MM.1S (cell line): Measurements from ENCODE around the gene CAPN10.

ENCODE experiments used
- DNase-seq: peaks from one replicate; pipeline ENCODE4 v3.0.0-alpha.2; 2015
- H2AFZ ChIP-seq: fragments of 300-600 bp; sonication (generic); 2 replicates; pipeline ENCODE4 v1.6.0; 2016; ENCODE audit warnings: antibody characterized with exemption, low read length
- H3F3A ChIP-seq: fragments of 300-600 bp; sonication (generic); 2 replicates; pipeline ENCODE4 v1.6.1; 2016; ENCODE audit warnings: mild to moderate bottlenecking, antibody characterized with exemption, low read length, moderate library complexity, mixed read lengths; ENCODE audit not compliant: insufficient read depth
- H3K27ac ChIP-seq: fragments of 300-600 bp; sonication (generic); 2 replicates; pipeline ENCODE4 v1.5.1; 2016; ENCODE audit warnings: mild to moderate bottlenecking, low read length
- H3K27me3 ChIP-seq: fragments of 300-600 bp; sonication (generic); replicated peaks from 2 replicates; pipeline ENCODE4 v1.6.0; 2016; ENCODE audit warnings: low read length; ENCODE audit not compliant: insufficient read depth
- H3K36me3 ChIP-seq: fragments of 300-600 bp; sonication (generic); replicated peaks from 2 replicates; pipeline ENCODE4 v1.6.1; 2016; ENCODE audit warnings: mild to moderate bottlenecking, low read length, mixed read lengths; ENCODE audit not compliant: insufficient read depth
- H3K4me1 ChIP-seq: fragments of 300-600 bp; sonication (generic); 2 replicates; pipeline ENCODE4 v1.6.1; 2016; ENCODE audit warnings: low read length, mixed read lengths
- H3K4me2 ChIP-seq: fragments of 300-600 bp; sonication (generic); 2 replicates; pipeline ENCODE4 v1.6.0; 2016; ENCODE audit warnings: low read depth, low read length
- H3K4me3 ChIP-seq: fragments of 300-600 bp; sonication (generic); 2 replicates; pipeline ENCODE4 v1.5.1; 2016; ENCODE audit warnings: low read length, mixed read lengths
- H3K79me2 ChIP-seq: fragments of 300-600 bp; sonication (generic); 2 replicates; pipeline ENCODE4 v1.6.1; 2016; ENCODE audit warnings: mixed run types, low read length, mixed read lengths
- H3K9ac ChIP-seq: fragments of 300-600 bp; sonication (generic); 2 replicates; pipeline ENCODE4 v1.6.1; 2016; ENCODE audit warnings: low read length, mixed read lengths
- H3K9me2 ChIP-seq: fragments of 300-600 bp; sonication (generic); replicated peaks from 2 replicates; pipeline ENCODE4 v1.6.1; 2016; ENCODE audit warnings: mild to moderate bottlenecking, low read length, mixed read lengths; ENCODE audit not compliant: insufficient read depth
- H3K9me3 ChIP-seq: fragments of 300-600 bp; sonication (generic); replicated peaks from 2 replicates; pipeline ENCODE4 v1.6.1; 2016; ENCODE audit warnings: mild to moderate bottlenecking, low read length, mixed read lengths; ENCODE audit not compliant: insufficient read depth
- H4K20me1 ChIP-seq: fragments of 300-600 bp; sonication (generic); 2 replicates; pipeline ENCODE4 v1.6.1; 2016; ENCODE audit warnings: mild to moderate bottlenecking, low read length, moderate library complexity, mixed read lengths; ENCODE audit not compliant: insufficient read depth
- EZH2 ChIP-seq: fragments of 300-600 bp; sonication (generic); optimal IDR thresholded peaks from 2 replicates; pipeline ENCODE3; 2017; ENCODE audit warnings: low read depth, mild to moderate bottlenecking, antibody characterized with exemption, low read length, mixed read lengths
- EZH2phosphoT487 ChIP-seq: fragments of 300-600 bp; sonication (generic); IDR thresholded peaks from 2 replicates; pipeline ENCODE4 v1.6.1; 2018; ENCODE audit warnings: antibody characterized with exemption, low read length
- TF ChIP-seq, protein P1 (sequence below): fragments of 300-600 bp; sonication (generic); IDR thresholded peaks from 2 replicates; pipeline ENCODE4 v1.5.1; 2016; ENCODE audit warnings: antibody characterized with exemption, low read length, mixed read lengths

Gene CAPN10

DNA sequence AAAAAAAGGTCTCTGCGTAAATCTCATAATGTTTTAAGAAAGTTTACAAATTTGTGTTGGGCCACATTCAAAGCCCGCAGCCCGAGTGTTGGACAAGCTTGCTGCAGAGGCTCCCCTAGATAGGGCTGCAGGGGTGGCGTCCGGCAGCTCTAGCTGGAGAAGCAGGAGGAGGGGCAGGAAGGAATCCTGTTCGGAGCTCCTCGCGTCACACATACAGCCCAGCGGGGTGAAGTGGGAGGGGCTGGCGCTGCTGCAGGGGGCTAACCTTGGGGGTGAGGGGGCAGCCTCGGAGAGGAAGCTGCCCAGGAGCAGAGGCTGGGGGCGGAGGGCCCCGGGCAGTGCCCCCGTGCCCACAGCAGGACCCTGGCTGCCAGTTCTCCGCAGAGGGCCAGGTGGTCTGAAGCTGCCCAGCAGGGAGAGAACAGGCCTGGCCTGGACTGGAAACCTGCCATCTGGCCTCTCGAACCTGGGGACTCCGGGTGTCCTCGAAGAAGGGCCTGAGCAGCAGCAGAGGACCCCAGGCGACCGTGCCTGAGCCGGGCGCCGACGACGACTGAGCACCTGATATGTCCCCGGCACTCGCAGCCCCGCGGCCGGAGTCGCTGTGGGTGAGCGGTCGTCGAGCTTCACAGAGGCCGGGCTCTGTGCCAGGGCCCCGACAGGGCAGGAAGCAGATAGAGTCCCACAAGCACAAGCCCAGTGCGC, 36.1 kb downstream of the CAPN10 start:
- Histone ChIP-seq H3K4me2 (no peak overlapping the region), H4K20me1 (no peaks in the 10 kb centered on the region), H3K4me3 (no peak overlapping the region), H3K9me2 (no peaks in the 10 kb centered on the region), H2AFZ (no peak overlapping the region), H3K9ac (no peak overlapping the region), H3K36me3 (no peaks in the 10 kb centered on the region), H3K9me3 (no peaks in the 10 kb centered on the region), H3K27me3 (no peaks in the 10 kb centered on the region; the same call in 1 of the 2 replicates), H3K27ac (no peak overlapping the region), H3K4me1 (0 out of 2 replicates have a peak, but pooled peaks cover 4% of the 10 kb centered on the region), H3F3A (no peaks in the 10 kb centered on the region), H3K79me2 (no peaks in the 10 kb centered on the region)
- TF ChIP-seq, protein P1, sequence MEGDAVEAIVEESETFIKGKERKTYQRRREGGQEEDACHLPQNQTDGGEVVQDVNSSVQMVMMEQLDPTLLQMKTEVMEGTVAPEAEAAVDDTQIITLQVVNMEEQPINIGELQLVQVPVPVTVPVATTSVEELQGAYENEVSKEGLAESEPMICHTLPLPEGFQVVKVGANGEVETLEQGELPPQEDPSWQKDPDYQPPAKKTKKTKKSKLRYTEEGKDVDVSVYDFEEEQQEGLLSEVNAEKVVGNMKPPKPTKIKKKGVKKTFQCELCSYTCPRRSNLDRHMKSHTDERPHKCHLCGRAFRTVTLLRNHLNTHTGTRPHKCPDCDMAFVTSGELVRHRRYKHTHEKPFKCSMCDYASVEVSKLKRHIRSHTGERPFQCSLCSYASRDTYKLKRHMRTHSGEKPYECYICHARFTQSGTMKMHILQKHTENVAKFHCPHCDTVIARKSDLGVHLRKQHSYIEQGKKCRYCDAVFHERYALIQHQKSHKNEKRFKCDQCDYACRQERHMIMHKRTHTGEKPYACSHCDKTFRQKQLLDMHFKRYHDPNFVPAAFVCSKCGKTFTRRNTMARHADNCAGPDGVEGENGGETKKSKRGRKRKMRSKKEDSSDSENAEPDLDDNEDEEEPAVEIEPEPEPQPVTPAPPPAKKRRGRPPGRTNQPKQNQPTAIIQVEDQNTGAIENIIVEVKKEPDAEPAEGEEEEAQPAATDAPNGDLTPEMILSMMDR, result no peak
- TF ChIP-seq EZH2phosphoT487 (no peak), EZH2 (no peak)
- no peak for DNase-seq

DNA sequence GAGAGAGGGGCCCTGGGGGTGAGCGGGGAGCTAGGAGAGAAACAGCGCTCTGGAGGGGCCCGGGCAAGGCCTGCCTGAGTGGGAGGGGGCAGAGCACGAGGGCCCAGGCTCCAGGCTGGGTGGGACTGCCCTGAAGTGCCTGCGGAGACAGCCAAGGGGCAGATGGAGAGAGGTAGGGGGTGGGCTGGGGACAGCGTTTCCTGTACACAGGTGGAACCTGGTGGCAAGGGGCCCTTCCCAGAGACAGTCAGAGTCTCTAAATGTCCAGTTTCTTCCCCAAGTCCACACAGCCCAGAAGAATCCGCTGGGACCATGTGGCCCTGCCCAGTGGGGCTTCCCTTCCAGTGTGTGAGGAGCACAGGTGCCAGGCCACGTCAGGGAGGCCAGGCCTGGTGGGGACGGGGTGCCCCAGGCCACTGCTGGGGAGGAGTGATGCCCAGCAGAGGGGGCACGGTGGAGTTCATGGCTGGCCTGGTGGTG, 37.0 kb downstream of the CAPN10 start:
- no peaks in the 10 kb centered on the region for H3F3A ChIP-seq
- no peak for DNase-seq
- TF ChIP-seq EZH2 (no peak), EZH2phosphoT487 (no peak)
- TF ChIP-seq, protein P1, result no peak
- peaks cover 4% of the 10 kb centered on the region; the same call in 1 of the 2 replicates for H3K27me3 ChIP-seq
- H3K27ac ChIP-seq, result no peak overlapping the region
- no peak overlapping the region for H3K4me3 ChIP-seq
- H3K9me3 ChIP-seq, result no peaks in the 10 kb centered on the region
- no peaks in the 10 kb centered on the region for H4K20me1 ChIP-seq
- H3K9ac ChIP-seq, result no peak overlapping the region
- no peaks in the 10 kb centered on the region for H3K36me3 ChIP-seq
- H3K9me2 ChIP-seq, result no peaks in the 10 kb centered on the region
- no peak overlapping the region for H2AFZ ChIP-seq
- 0 out of 2 replicates have a peak, but pooled peaks cover 4% of the 10 kb centered on the region for H3K4me1 ChIP-seq
- no peaks in the 10 kb centered on the region for H3K79me2 ChIP-seq
- H3K4me2 ChIP-seq, result no peak overlapping the region

DNA sequence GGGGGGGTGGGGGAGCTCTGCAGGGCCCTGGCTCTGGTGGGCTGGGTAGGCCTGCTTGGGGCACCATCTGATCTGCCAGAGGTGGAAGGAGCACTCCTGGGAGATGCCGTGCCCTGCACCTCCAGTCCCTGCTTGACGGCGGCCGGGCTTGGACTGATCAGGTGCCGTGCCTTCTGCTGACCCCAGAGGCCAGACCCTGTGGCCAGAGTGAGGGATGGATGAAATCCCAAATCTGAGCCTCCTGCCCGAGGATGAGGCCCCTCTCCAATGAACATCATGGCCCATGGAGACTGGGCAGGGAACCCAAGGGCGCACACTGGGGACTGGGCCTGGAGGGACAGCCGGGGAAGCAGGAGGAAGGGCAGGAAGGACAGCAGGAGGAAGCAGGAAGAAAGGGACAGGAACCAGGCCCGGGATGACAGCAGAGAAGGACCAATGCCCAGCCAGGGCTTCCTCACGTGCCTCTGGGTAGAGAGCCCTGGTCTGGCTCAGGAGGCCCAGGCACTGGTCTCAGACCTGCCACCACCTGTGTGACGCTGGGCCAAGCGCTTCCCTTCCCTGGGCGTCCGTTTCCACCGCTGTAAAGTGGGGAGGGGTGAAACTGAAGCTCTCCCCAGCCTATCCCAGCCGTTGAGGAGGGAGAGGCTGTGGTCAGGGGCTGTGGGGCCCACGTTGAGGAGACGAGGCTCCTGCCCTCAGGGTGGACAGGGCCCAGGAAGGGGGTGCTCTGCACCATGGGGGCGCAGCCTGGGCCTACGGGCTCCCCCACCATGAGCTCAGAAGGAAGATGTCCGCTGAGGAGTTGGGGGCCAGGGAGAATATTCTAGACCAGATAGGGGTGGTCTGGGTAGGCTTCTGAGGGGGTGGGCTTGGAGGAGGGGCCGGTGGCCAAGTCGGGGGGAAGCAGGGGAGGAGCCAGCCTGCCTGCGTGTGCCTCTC, 37.7 kb downstream of the CAPN10 start:
- TF ChIP-seq, protein P1, result no peak
- TF ChIP-seq EZH2phosphoT487, result no peak
- no peak for TF ChIP-seq EZH2
- DNase-seq, result no peak
- no peak overlapping the region for H2AFZ ChIP-seq
- no peaks in the 10 kb centered on the region for H4K20me1 ChIP-seq
- no peak overlapping the region for H3K4me2 ChIP-seq
- H3K4me1 ChIP-seq, result 0 out of 2 replicates have a peak, but pooled peaks cover 4% of the 10 kb centered on the region
- H3K9ac ChIP-seq, result no peak overlapping the region
- H3K9me3 ChIP-seq, result no peaks in the 10 kb centered on the region
- no peaks in the 10 kb centered on the region for H3F3A ChIP-seq
- H3K9me2 ChIP-seq, result no peaks in the 10 kb centered on the region
- peaks cover 4% of the 10 kb centered on the region; the same call in 1 of the 2 replicates for H3K27me3 ChIP-seq
- no peak overlapping the region for H3K27ac ChIP-seq
- H3K79me2 ChIP-seq, result no peaks in the 10 kb centered on the region
- H3K36me3 ChIP-seq, result no peaks in the 10 kb centered on the region
- H3K4me3 ChIP-seq, result no peak overlapping the region
